ENCODE data around the gene GRAMD1B.
A peak's percentile ranks its signal among the peaks of the same experiment; 100 is the strongest.

The GRAMD1B gene

DNA sequence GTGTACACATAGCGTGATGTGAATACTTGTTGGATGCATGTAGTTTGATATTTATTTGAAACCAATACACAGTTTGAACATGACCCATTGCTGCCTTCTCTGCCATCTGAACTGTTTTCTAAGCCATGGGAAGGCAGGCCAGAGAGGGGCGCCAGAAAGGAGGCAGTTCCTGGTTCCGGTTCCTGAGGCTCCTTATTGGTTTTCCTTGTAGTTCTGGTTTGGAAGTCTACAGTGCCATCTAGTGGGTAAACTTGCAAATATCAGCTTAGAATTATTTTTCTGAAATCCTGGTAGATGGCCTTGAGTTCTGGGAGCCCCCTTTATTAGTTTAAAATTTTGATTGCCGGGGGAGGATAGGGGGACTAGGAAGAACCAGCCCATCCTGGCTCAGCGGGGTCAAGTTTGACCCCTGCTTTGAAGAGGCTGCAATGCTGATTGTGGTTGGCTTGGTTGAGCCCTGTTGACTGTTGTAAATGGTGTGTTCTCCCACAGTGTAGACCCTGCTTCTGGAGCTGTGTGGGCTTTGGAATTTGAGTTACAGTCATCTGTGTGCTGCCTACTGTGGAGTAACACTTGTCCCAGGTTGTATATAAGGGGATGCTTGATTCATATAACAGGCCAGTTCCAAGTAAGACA, 48.4 kb downstream of the GRAMD1B start:
- DNase-seq: peak; percentile 26

DNA sequence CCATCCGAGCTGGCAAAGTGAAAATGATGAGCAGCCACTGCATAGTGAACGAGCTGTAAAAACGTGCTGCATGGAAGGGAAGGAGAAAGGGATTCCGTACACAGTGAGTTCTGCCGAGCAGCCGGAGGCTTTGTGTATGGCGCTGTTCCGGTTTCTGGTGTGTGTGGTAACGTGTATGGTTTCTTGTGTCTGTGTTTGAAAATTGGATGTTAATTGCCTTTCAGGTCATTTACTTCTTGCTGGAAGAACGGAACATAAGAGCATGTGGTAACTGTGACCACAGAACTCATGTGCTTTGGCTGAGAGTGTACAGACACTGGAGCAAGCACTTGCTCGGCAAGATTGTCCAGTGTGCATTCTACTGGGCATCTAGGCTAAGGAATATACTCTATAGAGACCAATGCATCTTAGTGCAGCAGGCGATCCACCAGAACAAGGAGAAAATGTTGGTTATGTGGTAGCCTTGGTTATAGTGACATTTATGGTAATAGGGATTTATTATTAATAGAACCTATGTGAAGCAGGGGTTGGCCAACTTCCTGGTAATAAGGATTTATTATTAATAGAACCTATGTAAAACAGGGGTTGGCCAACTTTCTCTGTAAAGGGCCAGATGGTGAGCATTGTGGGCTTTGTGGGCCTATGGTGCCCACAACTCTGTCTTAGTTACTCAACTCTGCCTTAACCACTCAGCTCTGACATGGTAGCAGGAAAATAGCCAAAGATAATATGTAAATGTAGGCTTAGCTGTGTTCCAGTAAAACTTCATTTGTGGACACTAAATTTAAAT, 49.2 kb downstream of the GRAMD1B start:
- DNase-seq: no peak

DNA sequence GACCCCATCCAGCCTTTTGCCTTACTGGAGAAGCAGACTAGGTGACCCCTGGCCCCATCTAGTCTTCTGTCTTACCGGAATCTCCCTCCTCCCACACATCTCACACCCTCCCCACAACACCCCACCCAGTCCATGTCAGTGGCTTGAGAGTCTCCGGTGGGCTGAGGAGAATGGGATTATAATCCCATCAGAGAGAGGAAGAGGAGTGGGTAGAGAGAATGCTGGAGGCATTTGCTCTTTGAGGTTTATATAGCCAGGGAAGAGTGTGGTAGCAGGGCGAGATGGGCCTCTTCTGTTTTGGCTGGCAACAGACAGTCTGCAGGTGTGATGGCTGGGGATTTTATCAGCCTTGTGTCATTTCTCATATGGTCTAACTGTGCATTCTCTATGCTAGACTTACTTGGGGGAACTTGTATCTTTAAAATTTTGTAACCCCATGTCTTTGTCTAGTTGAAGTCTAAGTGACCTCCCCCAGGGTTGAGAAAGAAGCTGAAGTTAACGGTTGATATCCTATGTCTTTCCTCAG, 50.3 kb downstream of the GRAMD1B start:
- no peak for DNase-seq

DNA sequence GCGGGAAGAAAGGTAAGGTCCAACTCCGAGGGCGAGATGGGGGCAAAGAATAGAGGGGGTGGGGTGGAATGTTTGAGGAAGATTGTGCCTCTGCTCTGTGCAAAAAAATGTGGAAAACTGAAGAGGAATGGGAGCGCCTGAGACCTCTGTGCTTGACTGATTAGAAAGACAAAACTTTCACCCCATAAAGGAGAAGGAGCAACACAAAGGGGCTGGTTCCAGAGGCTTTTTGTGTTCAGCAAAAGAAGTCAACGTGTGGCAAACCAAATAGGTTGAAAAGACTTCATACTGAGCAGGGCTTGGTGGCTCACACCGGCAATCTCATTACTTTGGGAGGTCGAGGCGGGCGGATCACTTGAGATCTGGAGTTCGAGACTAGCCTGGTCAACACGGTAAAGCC, 50.8 kb downstream of the GRAMD1B start:
- no peak for DNase-seq

DNA sequence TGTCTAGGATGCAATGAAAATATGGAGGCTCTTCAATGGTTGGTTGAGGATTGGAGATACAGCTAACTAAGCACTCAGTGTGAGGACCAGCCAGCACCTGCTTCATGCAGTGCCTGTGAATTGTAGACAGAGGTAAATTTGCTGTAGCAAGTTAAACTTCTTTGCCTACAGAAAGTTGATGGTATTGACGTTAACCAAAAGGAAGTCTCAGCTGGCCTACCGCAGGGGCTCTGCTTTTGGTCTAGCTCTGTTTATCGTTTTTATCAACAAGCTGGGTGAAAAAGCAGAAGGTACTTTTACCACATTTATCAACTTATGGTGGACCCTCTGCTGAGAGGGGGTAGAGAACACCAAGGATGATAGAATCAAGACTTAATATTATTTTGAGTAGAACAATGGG, 51.6 kb downstream of the GRAMD1B start:
- DNase-seq: no peak

DNA sequence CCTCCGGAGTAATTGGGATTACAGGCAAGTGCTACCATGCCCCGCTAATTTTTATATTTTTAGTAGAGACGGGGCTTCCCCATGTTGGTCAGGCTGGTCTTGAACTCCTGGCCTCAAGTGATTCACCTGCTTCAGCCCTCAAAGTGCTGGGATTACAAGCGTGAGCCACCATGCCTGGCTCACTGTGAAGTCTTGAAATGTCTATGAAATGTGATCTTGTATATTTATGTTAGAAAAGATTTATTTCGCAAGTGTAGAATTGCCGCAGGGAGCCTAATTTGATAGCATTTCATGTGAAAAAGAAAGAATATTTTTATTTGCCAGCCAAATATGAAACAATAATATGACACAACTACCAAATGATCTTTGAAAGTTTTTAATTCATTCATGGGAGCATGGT, 52.1 kb downstream of the GRAMD1B start:
- DNase-seq: no peak

DNA sequence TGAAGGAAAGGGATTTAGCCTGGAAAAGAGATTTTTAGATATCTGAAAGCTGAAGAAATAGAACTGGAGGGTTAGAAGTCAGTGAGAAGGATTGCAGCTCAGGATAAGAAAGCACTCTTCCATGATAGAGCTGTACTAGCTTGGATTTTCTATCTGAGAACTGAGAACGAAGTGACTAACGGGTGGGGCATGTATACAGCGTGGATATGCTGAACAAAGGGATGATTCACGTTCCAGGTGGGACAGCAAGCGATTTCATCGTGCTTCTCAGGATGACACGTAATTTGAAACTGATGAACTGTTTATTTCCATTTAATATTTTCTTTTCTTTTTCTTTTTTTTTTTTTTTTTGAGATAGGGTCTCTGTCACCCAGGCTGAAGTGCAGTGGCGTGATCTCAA, 53.0 kb downstream of the GRAMD1B start:
- DNase-seq: no peak

DNA sequence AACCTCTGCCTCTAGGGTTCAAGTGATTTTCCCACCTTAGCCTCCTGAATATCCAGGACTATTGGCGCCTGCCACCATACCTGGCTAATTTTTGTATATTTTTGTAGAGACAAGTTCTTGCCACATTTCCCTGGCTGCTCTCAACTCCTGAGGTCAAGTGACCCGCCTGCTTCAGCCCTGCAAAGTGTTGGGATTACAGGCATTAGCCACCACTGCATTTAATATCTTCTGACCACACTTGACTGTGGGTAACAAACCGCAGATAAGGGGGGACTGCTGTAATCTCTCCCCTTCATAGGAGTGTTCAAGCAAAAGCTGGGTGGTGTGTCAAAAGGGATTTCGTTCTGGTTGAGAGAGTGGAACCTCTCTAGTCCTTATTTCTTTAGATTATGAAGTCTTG, 53.4 kb downstream of the GRAMD1B start:
- no peak for DNase-seq

DNA sequence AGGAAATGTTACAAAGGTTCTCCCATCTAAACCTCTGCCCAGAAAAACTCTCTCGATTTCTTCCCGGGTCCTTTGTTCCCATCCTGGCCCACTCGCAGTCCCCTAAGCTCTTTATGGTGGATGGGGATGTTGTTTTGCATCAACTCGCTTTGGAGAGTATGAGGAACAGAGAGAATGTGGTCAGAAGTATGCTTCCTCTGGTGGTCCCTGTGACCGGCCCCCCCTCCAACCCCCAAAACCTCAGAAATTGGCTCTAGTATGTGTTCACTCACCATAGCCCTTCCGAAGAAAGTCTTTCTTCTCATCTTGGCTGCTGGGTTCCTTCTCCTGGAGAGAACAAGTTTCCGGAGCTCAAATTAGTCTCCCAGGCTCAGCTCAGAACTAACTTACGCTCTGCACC, 54.4 kb downstream of the GRAMD1B start:
- no peak for DNase-seq

DNA sequence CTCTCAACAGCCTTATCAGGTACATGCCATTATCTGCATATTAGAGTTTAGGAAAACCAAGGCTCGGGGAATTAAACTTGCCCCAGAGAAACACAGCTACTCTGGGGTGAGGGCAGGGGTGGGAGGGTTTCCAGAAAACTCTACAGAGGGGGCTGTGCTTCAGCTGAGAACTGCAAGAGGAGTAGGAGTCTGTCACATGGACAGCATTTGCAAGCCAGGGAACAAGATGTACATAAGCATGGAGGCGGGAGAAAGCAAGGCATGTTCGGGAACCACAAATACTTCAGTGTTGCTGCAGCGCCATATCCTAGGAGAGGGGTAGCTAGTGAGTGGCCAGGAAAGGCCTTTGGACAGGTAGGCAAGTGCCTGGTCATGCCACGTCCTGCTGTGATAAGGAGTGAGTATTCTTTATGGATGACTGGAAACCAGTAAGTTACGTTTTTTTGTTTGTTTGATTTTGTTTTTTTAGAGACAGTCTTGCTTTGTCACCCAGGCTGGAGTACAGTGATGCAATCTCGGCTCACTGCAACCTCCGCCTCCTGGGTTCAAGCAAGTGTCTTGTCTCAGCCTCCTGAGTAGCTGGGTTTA, 57.2 kb downstream of the GRAMD1B start:
- no peak for DNase-seq

DNA sequence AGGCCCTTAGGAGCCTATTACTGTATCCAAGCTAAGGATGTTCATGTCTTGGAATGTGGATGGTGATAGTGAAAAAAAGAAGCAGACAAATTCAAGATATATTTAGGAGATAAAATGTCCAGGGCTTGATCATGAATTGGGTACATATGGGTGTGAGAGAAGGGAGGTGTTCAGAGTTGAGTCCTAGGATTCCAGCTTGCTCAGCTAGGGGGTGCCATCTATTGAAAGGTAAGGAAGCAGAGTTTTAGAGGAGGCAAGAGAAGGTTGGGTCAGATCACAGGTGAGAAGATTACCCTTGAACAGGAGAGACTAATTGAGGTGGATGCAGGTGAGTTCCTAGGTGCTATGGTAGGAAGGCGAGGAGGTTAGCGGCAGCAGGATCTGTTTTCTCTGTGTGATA, 60.5 kb downstream of the GRAMD1B start:
- DNase-seq: no peak

DNA sequence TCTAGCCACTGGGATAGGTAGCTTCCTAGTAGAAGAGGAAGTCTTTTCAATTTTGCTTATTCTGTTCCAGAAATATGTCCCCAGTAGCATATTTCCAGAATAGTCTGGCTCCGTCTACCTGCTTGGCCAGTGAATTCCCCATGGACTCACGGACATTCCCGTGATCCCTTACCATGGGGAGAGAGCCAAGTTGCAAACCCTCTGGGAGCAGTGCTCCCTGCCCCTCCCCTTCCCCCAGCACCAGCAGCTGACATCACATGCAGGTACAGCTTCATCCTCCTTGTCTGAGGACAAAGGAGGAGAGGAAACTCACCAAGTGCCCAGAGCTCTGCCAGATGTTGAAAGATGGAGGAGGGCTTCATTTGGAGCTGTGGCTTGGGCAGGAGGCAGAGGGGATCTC, 61.2 kb downstream of the GRAMD1B start:
- no peak for DNase-seq

DNA sequence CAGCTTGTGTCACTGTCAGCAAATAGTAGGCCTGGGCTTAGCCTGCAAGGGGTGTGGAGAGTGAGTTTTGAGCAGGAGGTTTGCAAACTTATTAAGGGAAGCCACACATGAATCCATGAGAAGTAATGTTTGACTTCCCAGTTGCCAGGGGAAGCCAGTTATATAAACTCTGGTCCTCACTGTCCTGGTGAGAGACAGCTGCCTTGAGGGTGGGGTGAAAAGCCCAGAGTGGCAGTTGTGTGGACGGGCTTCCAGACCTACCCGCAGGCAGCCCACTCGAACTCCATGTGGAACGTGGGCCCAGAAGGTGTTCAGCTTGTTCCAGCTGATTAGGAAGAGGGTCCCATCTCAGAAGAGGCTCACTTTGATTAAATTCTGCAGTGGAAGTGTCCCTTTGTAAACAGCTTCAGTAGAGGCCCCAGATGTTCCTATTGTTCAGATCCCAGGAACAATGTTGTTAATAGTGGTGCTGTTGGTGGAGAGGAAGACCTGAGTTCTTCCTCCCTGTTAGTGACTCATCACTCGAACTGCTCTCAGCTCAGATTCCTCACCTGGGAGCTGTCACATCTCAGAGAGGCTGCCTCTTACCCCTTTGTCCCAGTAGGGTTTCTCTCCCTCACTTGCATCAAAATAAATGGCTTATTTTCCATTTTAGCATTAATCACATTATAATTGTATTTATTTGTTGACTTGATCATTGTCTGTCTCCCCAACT, 63.4 kb downstream of the GRAMD1B start:
- DNase-seq: no peak

DNA sequence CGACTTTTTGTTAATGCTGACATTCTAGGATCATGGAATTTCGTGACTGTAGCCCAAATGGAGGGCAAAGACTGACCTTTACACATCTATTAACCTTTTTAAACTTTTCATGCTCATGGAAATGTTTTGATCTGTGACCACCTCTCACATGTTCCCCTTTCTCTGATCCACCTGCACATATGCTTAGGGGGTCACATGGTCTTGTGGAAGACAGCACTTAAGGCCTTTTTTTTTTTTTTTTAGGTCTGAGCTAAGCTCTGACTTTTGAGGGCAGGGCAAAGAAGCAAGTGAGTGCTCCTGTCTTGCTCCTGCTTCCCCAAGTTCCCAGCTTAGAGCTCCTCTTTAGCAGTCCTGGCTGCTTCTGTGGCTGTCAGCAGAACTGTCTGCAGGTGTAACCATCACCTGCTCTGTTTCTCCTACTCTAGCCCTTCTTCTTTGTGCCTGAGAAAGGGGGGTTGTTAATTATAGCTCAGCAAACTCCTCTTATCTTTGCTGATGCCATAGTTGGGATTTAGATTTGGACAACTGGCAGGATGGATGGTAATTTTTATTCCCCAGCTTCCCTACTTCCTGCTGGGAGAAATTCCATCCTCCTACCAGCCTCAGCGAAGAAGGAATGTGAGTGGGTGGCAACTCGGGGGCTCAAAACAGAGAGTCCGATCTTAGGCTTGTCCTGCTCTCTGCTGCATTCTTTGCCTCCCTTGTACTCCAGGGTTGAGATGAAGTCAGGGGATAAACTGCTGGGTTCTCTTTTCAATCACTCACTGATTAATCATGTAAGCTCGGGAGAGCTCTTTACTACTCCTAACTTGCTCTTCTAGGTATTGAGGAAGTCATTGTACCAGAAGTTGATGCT, 64.4 kb downstream of the GRAMD1B start:
- no peak for DNase-seq

DNA sequence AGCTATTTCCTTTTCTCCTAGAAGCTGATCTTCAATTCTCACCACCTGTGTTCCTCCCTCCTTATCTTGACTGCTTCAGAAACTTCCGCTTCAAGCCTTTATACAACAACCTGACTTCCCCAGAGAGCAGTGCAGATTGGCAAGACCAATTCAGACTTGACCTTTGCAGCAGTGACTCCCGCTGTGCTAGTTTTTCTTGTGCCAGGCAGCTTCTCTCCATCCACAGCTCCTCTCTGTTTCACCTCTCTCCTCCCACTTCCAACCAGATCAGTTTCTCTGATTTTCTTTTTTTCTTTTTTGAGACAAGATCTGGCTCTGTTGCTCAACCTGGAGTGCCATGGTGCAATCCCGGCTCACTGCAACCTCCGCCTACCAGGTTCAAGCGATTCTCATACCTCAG, 74.3 kb downstream of the GRAMD1B start:
- DNase-seq: no peak

DNA sequence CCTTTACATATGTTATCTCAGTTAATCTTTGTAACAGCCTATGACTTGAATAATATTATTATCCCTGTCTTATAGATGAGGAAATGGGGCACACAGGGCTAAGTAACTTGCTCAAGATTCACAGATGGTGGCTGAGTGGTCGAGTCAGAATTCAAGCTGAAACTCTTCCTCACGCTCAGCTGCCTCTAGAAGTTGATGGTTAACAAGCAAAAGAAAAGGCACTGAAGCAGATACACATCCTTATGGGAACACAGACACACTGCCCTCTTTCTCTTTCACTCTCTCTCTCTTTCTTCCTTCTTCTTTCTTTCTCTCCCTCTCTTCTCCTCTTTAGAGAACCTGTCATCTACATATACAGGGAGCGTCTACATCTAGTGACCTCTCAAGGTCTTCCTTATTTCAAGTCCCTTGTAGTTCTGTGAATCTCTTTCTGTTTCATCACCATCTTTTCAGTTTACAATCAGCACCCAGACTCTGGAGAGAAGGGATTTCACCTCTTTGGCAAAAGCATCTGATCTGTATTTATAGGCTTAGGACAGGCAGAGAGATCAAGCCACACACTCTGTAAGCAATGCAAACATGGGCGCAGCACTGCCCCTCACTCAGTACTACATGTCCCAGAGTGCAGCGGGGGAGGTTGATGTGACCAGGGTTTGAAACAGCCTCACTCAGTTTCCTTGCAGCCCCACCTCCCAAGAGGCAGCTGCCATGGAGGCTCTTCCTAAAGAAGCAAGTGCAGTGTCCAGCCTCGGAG, 75.7 kb downstream of the GRAMD1B start:
- no peak for DNase-seq

DNA sequence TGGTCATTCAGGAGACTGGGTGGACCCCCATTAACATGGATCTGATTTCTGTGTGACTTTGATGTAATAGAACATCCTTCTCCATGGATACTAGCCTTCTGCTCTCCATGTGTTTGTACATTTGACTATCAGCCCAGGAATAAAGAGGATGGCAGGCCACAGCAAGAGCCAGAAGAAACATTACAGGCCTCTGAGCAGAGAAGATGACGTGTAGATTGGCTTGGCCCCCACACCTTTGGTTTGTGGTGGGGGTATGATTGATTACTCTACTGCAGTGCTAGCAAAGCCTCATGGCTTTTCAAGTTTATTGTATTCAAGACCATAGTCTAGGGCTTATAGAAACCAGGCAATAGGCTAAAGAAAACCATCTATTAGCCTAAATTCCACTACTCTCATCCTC, 77.0 kb downstream of the GRAMD1B start:
- DNase-seq: no peak

DNA sequence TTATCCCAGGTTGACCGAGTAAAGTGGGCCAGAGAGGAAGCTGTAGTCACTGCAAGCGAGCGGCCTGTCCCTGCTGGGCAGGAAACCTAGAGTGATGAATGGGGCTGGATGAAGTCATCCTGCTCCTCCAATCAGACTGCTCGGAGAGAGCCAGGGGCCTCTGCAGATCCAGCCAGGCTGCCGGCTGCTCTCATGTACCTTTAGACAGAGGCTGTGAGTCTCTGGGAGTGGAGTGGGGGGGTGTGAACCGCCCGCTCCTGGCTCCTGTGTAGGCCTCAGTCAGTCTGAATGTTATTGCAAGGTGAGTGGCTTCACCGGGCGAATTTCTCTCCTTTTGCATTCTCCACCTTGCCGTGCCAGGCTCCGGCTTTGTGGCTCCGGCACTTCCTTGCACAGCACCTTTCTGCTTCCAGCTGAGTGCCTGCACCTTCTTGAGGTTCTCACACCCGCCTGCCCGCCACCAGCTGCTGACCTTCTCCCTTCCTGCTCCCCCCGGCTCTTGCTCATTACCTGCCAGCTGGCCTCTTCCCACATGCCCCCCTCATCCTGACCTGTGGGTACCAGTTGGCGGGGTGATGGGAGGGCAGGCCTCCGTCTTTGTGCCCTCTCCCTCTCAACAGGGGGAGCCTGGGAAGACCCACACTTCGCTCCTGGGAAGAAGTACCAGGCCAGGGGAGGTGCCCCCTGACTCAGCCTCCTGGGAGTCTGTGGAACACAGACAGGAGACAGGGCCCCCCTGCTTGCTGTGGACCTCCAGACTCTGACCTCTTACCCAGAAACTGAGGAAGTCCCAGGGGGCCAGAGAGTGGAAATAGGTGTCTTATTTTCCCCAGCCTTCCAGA, 79.9 kb downstream of the GRAMD1B start:
- DNase-seq: no peak

DNA sequence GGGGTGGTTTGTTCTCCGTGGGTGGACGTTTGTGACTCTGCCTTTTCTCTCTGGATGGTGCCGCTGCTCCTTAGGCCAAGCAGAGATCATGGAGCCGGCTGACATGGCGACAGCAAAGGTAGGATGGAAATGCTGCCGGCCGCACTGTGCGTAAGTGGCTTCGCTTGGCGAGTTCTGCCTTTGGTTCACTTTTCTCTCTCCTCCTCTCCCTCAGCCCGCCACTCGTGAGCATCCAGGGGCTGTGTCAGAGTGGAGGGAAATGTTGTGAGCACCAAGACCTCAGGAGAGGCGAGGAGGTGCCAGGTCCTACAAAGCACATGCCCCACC, 80.5 kb downstream of the GRAMD1B start:
- no peak for DNase-seq

DNA sequence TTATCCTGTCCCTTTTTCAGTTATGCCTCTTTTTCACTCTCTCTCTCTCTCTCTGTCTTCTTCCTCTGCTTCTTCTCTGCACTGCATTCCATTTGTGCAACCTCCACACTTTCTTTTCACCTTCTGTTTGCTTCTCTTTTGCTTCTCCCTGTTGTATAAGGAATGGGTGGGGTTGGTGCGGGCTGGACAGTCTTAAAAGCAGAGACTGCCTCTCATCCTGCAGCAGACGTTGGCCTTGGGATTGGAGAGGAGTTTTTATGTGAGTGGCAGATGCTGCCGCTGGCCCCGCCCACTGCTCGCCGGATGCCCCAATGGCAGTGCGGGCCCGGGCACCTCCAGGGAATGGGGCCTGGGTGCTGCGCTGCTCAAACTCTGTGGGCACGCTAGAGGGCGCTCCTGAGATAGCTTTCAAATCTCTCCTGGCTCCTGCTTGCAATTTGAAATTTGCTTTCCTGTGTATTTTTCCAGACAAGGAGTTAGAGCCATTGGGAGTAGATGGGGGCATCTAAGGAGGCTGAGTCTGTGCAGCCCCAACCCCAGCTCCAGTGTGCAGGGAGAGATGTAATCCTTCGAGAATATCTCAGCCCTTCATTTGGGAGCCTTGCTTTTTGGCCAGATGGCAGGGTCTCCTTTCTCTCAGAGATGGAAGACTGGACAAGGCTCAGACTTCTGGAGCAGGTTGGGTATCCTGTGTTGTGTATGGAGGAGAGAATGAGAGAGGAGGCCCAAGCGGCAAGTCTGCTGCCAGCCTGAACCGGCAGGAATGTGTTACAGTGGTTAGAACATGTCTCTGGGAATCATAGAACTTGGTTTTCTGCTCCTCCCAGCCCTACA, 81.2 kb downstream of the GRAMD1B start:
- DNase-seq: peak; percentile 71

Data from activated naive CD4-positive, alpha-beta T cell treated with Interleukin-2 at 50 U/mL for 16 hours (primary cell).